T-cell (primary cell): Measurements from ENCODE around the gene ZNF785. TPM values are rescaled to one million over a fixed set of nuclear protein-coding genes. Genes with fewer than 3 reads are reported as not detected.
"Not testable (repeated sequence)": the region's sequence is repeated elsewhere in the genome, so short reads cannot be mapped to it uniquely, and the experiment has no call there.

Experiments used
- ATAC-seq, 4 experiments: fragments of 200-7000 bp in 3 of 4; fragments of 150-1000 bp in 1 of 4; cut with Tn5 transposase; replicated peaks in 1 of 4; 1 replicate in 3 of 4; 2 replicates in 1 of 4; pipeline ENCODE4 v1.10.0; 2021; ENCODE audit warnings: moderate library complexity in 3 of 4, mild to moderate bottlenecking in 2 of 4, moderate number of reproducible peaks in 1 of 4
- CTCF ChIA-PET, 2 donors: fragments of 300-600 bp; sonication (Branson Sonifier 250); formaldehyde crosslinking; loops; one replicate each; lab custom pipeline; 2022; ENCODE audit warnings: antibody characterized with exemption in 2 of 2; lab: Charles Lee
- POLR2A ChIA-PET, 2 donors: fragments of 300-600 bp; sonication (Branson Sonifier 250); formaldehyde crosslinking; loops; one replicate each; lab custom pipeline; 2022; ENCODE audit warnings: antibody characterized with exemption in 2 of 2; lab: Charles Lee
- DNase-seq, 35 experiments: peaks; one replicate each; pipeline versions ENCODE4 v3.0.0 to v3.0.0-alpha.2; 2013 to 2023
- H3K27ac ChIP-seq: one replicate; pipeline ENCODE4 v1.5.1; 2013; ENCODE audit warnings: low read length
- H3K27me3 ChIP-seq, 2 experiments: replicated peaks in 1 of 2; 1 replicate in 1 of 2; 2 replicates in 1 of 2; pipeline versions ENCODE4 v1.6.1 to v1.7.0; 2013; ENCODE audit warnings: low read length in 1 of 2, mixed read lengths in 1 of 2; ENCODE audit not compliant: control insufficient read depth in 2 of 2, insufficient read depth in 2 of 2; ENCODE audit errors: extremely low read depth in 1 of 2
- H3K36me3 ChIP-seq, 2 donors: 1 replicate in 1 of 2; 2 replicates in 1 of 2; pipeline versions ENCODE4 v1.6.1 to v1.7.0; 2013; ENCODE audit warnings: low read length in 1 of 2; ENCODE audit not compliant: control insufficient read depth in 2 of 2, insufficient read depth in 1 of 2; ENCODE audit errors: extremely low read depth in 1 of 2
- H3K4me1 ChIP-seq, 2 experiments: 1 replicate in 1 of 2; 2 replicates in 1 of 2; pipeline versions ENCODE4 v1.6.1 to v1.7.0; 2013; ENCODE audit warnings: low read length in 2 of 2, mixed read lengths in 1 of 2; ENCODE audit not compliant: insufficient read depth in 2 of 2, control insufficient read depth in 1 of 2; ENCODE audit errors: extremely low read depth in 1 of 2
- H3K4me3 ChIP-seq, 2 donors: 1 replicate in 1 of 2; 2 replicates in 1 of 2; pipeline versions ENCODE4 v1.5.1 to v1.7.0; 2013; ENCODE audit warnings: mild to moderate bottlenecking in 2 of 2, low read length in 1 of 2, moderate library complexity in 1 of 2; ENCODE audit not compliant: control insufficient read depth in 1 of 2; ENCODE audit errors: extremely low read depth in 1 of 2
- H3K9me3 ChIP-seq: 2 replicates; pipeline ENCODE4 v1.7.0; 2013
- H3K27ac Mint-ChIP-seq, 2 donors: one replicate each; pipeline ENCODE4 v1.8.0; 2020 to 2021; ENCODE audit warnings: mild to moderate bottlenecking in 2 of 2, mixed read lengths in 2 of 2
- H3K27me3 Mint-ChIP-seq, 2 donors: one replicate each; pipeline ENCODE4 v1.8.0; 2021 to 2022; ENCODE audit warnings: mixed read lengths in 2 of 2
- H3K36me3 Mint-ChIP-seq: one replicate; pipeline ENCODE4 v1.8.0; 2021; ENCODE audit warnings: mixed read lengths
- H3K4me1 Mint-ChIP-seq, 3 donors: one replicate each; pipeline ENCODE4 v1.8.0; 2020 to 2022; ENCODE audit warnings: mixed read lengths in 3 of 3, mild to moderate bottlenecking in 1 of 3
- H3K4me3 Mint-ChIP-seq, 3 donors: one replicate each; pipeline ENCODE4 v1.8.0; 2020 to 2022; ENCODE audit warnings: mild to moderate bottlenecking in 3 of 3, mixed read lengths in 3 of 3, moderate library complexity in 3 of 3
- H3K9me3 Mint-ChIP-seq, 3 donors: one replicate each; pipeline ENCODE4 v1.8.0; 2020 to 2022; ENCODE audit warnings: mixed read lengths in 3 of 3
- WGBS: methylation state at CpG from one replicate; pipeline ENCODE4 v1.1.5; 2013; ENCODE audit warnings: missing lambda C conversion rate; ENCODE audit not compliant: insufficient coverage; 5-methylcytosine and 5-hydroxymethylcytosine counted together
- total RNA-seq, 35 experiments: library from RNA in 6 of 35; stranded (reverse) in 6 of 35; fragments of 120-200 nt in 1 of 35; gene quantifications; one replicate each; pipeline versions ENCODE4 v1.2.1 to v1.2.4 and lab custom pipeline; 2013 to 2026

Gene ZNF785
- 10 to 100 TPM; 11.7 to 30.9 (median 26.6) TPM for total RNA-seq
- 10.4 TPM for total RNA-seq (2013)
- total RNA-seq (lab: John Stamatoyannopoulos, UW) = 7.3 to 32.8 (median 12.7) reads per million in 29 experiments

- Histone ChIP-seq H3K4me3 (peak within 1 kb of the TSS; percentile 63 to 68), H3K27ac (peak within 1 kb of the TSS; percentile 62), H3K27me3 (no peaks in the 10 kb centered on the region), H3K4me1 (peaks cover 6 to 21% of the 10 kb centered on the region in 2 experiments), H3K36me3 (peaks cover 9 to 17% of the 10 kb centered on the region in 2 donors), H3K9me3 (no peaks in the 10 kb centered on the region)
- Mint-ChIP-seq H3K27me3 (no peaks in the 10 kb centered on the region), H3K9me3 (no peaks in the 10 kb centered on the region), H3K4me1 (peaks cover 17 to 29% (median 25%) of the 10 kb centered on the region in 3 donors), H3K27ac (peak within 1 kb of the TSS; percentile 88 to 91), H3K36me3 (peaks cover 12% of the 10 kb centered on the region), H3K4me3 (peak within 1 kb of the TSS; percentile 78 to 88 (median 88))
- ATAC-seq (peak; percentile 98 to 99 (median 99)), DNase-seq (peak; percentile 78 to 97 (median 90))
- CTCF ChIA-PET = interaction anchor here (0.9 to 1.4 kb wide), 4 partner anchors 12 to 156 kb away, joined by 3 to 7 read pairs (median 4); partner anchors contain the start of genes DCTPP1 (in 1 of the 2) and ZNF747 (in 1 of the 2)
- 1% methylated on average over 37 of the region's 50 CpGs for WGBS
- POLR2A ChIA-PET = interaction anchor here (0.6 to 1.0 kb wide), 2 partner anchors 22 to 52 kb away, joined by 4 read pairs; no protein-coding TSS in a partner anchor
Measured at GRCh38 chr16:30585400-30586191, at the start of gene ZNF785. TSS of gene ZNF785 (minus strand) at chr16:30585697. CDS start at chr16:30585611, 86 bp downstream.

GRCh38 chr16:30633526-30633925 lies 48.0 kb upstream of the ZNF785 start:
- Histone ChIP-seq H3K36me3 (no peaks in the 10 kb centered on the region), H3K27ac (peak overlapping the region; percentile 100), H3K4me1 (peaks cover 3 to 22% of the 10 kb centered on the region in 2 experiments), H3K27me3 (peaks cover 0 to 5% of the 10 kb centered on the region in 2 experiments), H3K4me3 (peak overlapping the region; percentile 83 to 90), H3K9me3 (no peaks in the 10 kb centered on the region)
- Mint-ChIP-seq H3K27ac (peak overlapping the region; percentile 94 to 97), H3K9me3 (no peaks in the 10 kb centered on the region), H3K4me1 (peaks cover 19 to 25% (median 22%) of the 10 kb centered on the region in 3 donors), H3K4me3 (peak overlapping the region; percentile 89 to 96 (median 89)), H3K27me3 (no peaks in the 10 kb centered on the region), H3K36me3 (no peaks in the 10 kb centered on the region)
- POLR2A ChIA-PET = interaction anchor here (0.5 to 0.9 kb wide), 6 partner anchors 98 to 284 kb away, joined by 3 to 11 read pairs (median 4); partner anchors contain the start of gene DCTPP1 (in 1 of the 2)
- 70% methylated on average over 4 of the region's 17 CpGs for WGBS
- ATAC-seq = no peak
- no peak for DNase-seq
- CTCF ChIA-PET = interaction anchor here in 1 of 2 donors (0.9 to 1.0 kb wide), 2 partner anchors 64 to 204 kb away, joined by 7 to 9 read pairs; partner anchors contain the start of gene DCTPP1

- not testable (repeated sequence) for H3K4me3 Mint-ChIP-seq, H3K27me3 Mint-ChIP-seq, H3K36me3 Mint-ChIP-seq, H3K9me3 ChIP-seq, H3K9me3 Mint-ChIP-seq, H3K27ac Mint-ChIP-seq, H3K27me3 ChIP-seq, H3K27ac ChIP-seq, DNase-seq, H3K4me3 ChIP-seq, ATAC-seq, H3K36me3 ChIP-seq
- ChIA-PET CTCF (interaction anchor here (0.6 to 0.7 kb wide), 3 partner anchors 61 to 799 kb away, joined by 3 read pairs; partner anchors contain the start of gene DCTPP1 (in 1 of the 2)), POLR2A (interaction anchor here (0.5 to 0.7 kb wide), 4 partner anchors 28 to 800 kb away, joined by 3 to 6 read pairs (median 6); no protein-coding TSS in a partner anchor)
- peaks cover 22 to 26% (median 24%) of the 10 kb centered on the region in 3 donors for H3K4me1 Mint-ChIP-seq
- H3K4me1 ChIP-seq = peaks cover 3 to 24% of the 10 kb centered on the region in 2 experiments
- no CpG with 5 or more reads among the region's 7 CpGs for WGBS
Measured at GRCh38 chr16:30632454-30632853, 47.0 kb upstream of the ZNF785 start.

DNA sequence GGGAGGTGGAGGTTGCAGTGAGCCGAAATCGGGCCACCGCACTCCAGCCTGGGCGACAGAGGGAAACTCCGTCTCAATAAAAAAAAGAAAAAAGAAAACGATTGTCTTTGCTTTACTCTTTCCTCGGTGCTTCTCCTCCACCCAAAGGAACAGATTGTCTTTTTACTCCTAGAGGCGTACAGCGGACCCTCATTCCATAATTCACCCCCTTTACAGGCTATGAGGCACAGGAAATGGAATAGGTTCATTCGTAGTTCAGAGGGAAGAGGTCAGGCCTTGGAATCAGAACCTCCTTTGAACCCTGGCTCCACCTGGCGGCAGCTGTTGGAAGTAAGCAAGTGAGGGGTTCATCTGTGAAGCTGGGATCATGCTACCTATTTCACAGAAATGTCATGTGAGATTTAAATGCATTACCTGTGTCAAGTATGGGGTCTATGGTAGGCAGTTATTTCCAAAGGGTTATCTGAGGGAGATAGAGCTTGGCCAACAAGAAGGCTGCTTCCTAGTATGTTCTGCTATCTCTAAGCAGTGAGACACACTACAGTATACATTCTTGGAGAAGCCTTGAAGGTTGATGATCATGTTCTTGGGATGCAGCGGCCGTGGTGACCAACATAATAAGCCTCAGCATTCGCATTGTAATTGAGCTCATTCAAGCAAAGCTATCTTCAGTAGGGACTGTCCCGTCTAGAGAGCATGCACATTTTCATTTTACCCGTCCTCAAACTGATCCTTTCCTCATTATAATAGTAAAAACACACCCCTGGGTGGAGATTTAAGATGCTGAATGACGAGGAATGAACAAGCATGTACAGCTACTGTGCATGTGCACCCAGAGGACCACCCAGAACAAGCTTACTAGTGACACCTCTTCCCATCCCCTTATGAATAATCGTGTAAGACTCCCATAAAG lies 43.4 kb upstream of the ZNF785 start:
- peaks cover 8 to 10% (median 8%) of the 10 kb centered on the region in 3 donors for H3K4me1 Mint-ChIP-seq
- 50% methylated on average over 2 of the region's 18 CpGs for WGBS
- H3K27ac Mint-ChIP-seq = peak overlapping the region; percentile 65 to 83
- ATAC-seq (peak; percentile 91 to 93 (median 92)), DNase-seq (peak; percentile 63 to 92 (median 81))
- H3K4me3 ChIP-seq = peak overlapping the region in 1 of 2 donors; percentile 21
- peak overlapping the region; percentile 55 to 73 (median 58) for H3K4me3 Mint-ChIP-seq
- no peaks in the 10 kb centered on the region for H3K36me3 Mint-ChIP-seq
- peaks cover 2 to 12% of the 10 kb centered on the region in 2 experiments for H3K4me1 ChIP-seq
- H3K27me3 ChIP-seq = peaks cover 0 to 5% of the 10 kb centered on the region in 2 experiments
- ChIA-PET CTCF (interaction anchor here (0.6 to 2.9 kb wide), 14 partner anchors 9 to 673 kb away, joined by 3 to 17 read pairs (median 4); partner anchors contain the start of genes DCTPP1 (in 1 of the 2) and ZNF689 (in 1 of the 2)), POLR2A (interaction anchor here in 1 of 2 donors (0.6 kb wide), 2 partner anchors 29 to 177 kb away, joined by 3 to 4 read pairs; partner anchors contain the start of gene FBRS)
- no peaks in the 10 kb centered on the region for H3K9me3 Mint-ChIP-seq
- H3K27ac ChIP-seq = peak overlapping the region; percentile 25
- no peaks in the 10 kb centered on the region for H3K9me3 ChIP-seq
- no peaks in the 10 kb centered on the region for H3K36me3 ChIP-seq
- no peaks in the 10 kb centered on the region for H3K27me3 Mint-ChIP-seq

GRCh38 chr16:30626236-30626635 lies 40.7 kb upstream of the ZNF785 start:
- Histone ChIP-seq H3K27me3 (peaks cover 0 to 5% of the 10 kb centered on the region in 2 experiments), H3K4me3 (no peak overlapping the region), H3K4me1 (peaks cover 2 to 5% of the 10 kb centered on the region in 2 experiments), H3K36me3 (no peaks in the 10 kb centered on the region), H3K27ac (no peak overlapping the region), H3K9me3 (no peaks in the 10 kb centered on the region)
- ChIA-PET POLR2A (interaction anchor here in 1 of 2 donors (0.6 kb wide), 1 partner anchor 197 kb away, joined by 3 read pairs; the partner anchor contains the start of gene DCTPP1), CTCF (interaction anchor here in 1 of 2 donors (0.7 to 1.0 kb wide), 3 partner anchors 16 to 54 kb away, joined by 3 to 7 read pairs (median 5); partner anchors contain the start of gene ZNF689)
- Mint-ChIP-seq H3K27ac (no peak overlapping the region), H3K27me3 (peaks cover 3 to 4% of the 10 kb centered on the region in 2 donors), H3K36me3 (no peaks in the 10 kb centered on the region), H3K9me3 (no peaks in the 10 kb centered on the region), H3K4me3 (no peak overlapping the region), H3K4me1 (peaks cover 6 to 9% (median 7%) of the 10 kb centered on the region in 3 donors)
- DNase-seq (no peak), ATAC-seq (no peak)
- 86% methylated on average over 9 of the region's 9 CpGs for WGBS
